ENCODE results near the gene RAP1GAP2. TPM values are rescaled to one million over a fixed set of nuclear protein-coding genes. Genes with fewer than 3 reads are reported as not detected.

Gene RAP1GAP2
- total and polyA plus RNA-seq, 11 donors, result 13.5 to 44.1 (median 34.3) TPM

- H3K4me1 ChIP-seq, result peaks cover 0 to 21% (median 6%) of the 10 kb centered on the region in 12 donors
- intact Hi-C loops (cut with DNase I), result loop anchor here in 9 of 10 donors (2.0 to 5.0 kb wide), 5 partner anchors 77 to 165 kb away; no protein-coding TSS in a partner anchor
- DNase-seq (no peak), ATAC-seq (peak in 1 of 4 donors; percentile 39)
- H3K36me3 ChIP-seq, result no peaks in the 10 kb centered on the region
- H3K4me3 ChIP-seq, result no peak overlapping the region
- peak overlapping the region in 4 of 12 donors; percentile 14 to 47 (median 22) for H3K27ac ChIP-seq
- WGBS, 4 donors, result 71 to 78% (median 74%) methylated on average over 17 of the region's 17 CpGs
- H3K27me3 ChIP-seq, result no peaks in the 10 kb centered on the region
- TF ChIP-seq CTCF (IDR thresholded peaks at IDR 0.05) (no peak), POLR2A (IDR thresholded peaks at IDR 0.05) (no peak)
- H3K9me3 ChIP-seq, result no peaks in the 10 kb centered on the region
Measured at GRCh38 chr17:2847381-2848333, 51.4 kb downstream of the RAP1GAP2 start.

- H3K4me1 ChIP-seq, result peaks cover 0 to 30% (median 16%) of the 10 kb centered on the region in 12 donors
- no peak overlapping the region for H3K4me3 ChIP-seq
- ATAC-seq (no peak), DNase-seq (no peak)
- intact Hi-C loops (cut with DNase I), result loop anchor here in 9 of 10 donors (1.0 to 5.0 kb wide), 6 partner anchors 76 to 164 kb away; no protein-coding TSS in a partner anchor
- peak overlapping the region in 2 of 12 donors; percentile 12 to 30 for H3K27ac ChIP-seq
- H3K27me3 ChIP-seq, result peaks cover 0 to 4% (median 0%) of the 10 kb centered on the region in 9 donors
- 61 to 69% (median 63%) methylated on average over 4 to 13 of the region's 13 CpGs for WGBS, 4 donors
- TF ChIP-seq POLR2A (IDR thresholded peaks at IDR 0.05) (no peak), CTCF (IDR thresholded peaks at IDR 0.05) (no peak)
- no peaks in the 10 kb centered on the region for H3K9me3 ChIP-seq
- H3K36me3 ChIP-seq, result no peaks in the 10 kb centered on the region
Measured at GRCh38 chr17:2849327-2849670, 53.1 kb downstream of the RAP1GAP2 start.

GRCh38 chr17:2850991-2851390, 54.8 kb downstream of the RAP1GAP2 start:
- H3K27me3 ChIP-seq, result peaks cover 0 to 6% (median 0%) of the 10 kb centered on the region in 9 donors
- intact Hi-C loops (cut with DNase I), result loop anchor here in 6 of 10 donors (5.0 to 10.0 kb wide), 8 partner anchors 51 to 176 kb away; no protein-coding TSS in a partner anchor
- no peaks in the 10 kb centered on the region for H3K36me3 ChIP-seq
- no peaks in the 10 kb centered on the region for H3K9me3 ChIP-seq
- H3K4me3 ChIP-seq, result no peak overlapping the region
- no peak overlapping the region for H3K27ac ChIP-seq
- peaks cover 0 to 45% (median 24%) of the 10 kb centered on the region in 12 donors for H3K4me1 ChIP-seq
- TF ChIP-seq CTCF (IDR thresholded peaks at IDR 0.05) (no peak), POLR2A (IDR thresholded peaks at IDR 0.05) (no peak)
- no peak for DNase-seq
- ATAC-seq, result no peak
- WGBS, 4 donors, result 74 to 88% (median 83%) methylated on average over 6 of the region's 6 CpGs

GRCh38 chr17:2851615-2852014, 55.4 kb downstream of the RAP1GAP2 start:
- no peak for ATAC-seq
- Histone ChIP-seq H3K36me3 (no peaks in the 10 kb centered on the region), H3K4me3 (no peak overlapping the region), H3K27me3 (peaks cover 0 to 6% (median 0%) of the 10 kb centered on the region in 9 donors), H3K4me1 (peaks cover 0 to 47% (median 24%) of the 10 kb centered on the region in 12 donors), H3K9me3 (no peaks in the 10 kb centered on the region), H3K27ac (no peak overlapping the region)
- TF ChIP-seq CTCF (IDR thresholded peaks at IDR 0.05), result no peak
- TF ChIP-seq POLR2A (IDR thresholded peaks at IDR 0.05), result no peak
- intact Hi-C loops (cut with DNase I), result loop anchor here in 6 of 10 donors (2.0 to 10.0 kb wide), 9 partner anchors 51 to 176 kb away; no protein-coding TSS in a partner anchor
- WGBS, 4 donors, result 83 to 90% (median 88%) methylated on average over 4 of the region's 4 CpGs
- DNase-seq, result no peak

Data from heart left ventricle (tissue), 16 donors.